HepG2 (cell line): Measurements from ENCODE around the gene GAL3ST3. TPM values are rescaled to one million over a fixed set of nuclear protein-coding genes. Genes with fewer than 3 reads are reported as not detected.

Experiments
- ATRX ChIP-seq: sonication (generic); formaldehyde crosslinking; IDR thresholded peaks from 2 replicates; pipeline ENCODE4 v1.4.0; 2020; ENCODE audit warnings: missing genetic modification reagents, borderline replicate concordance
- ETV5 ChIP-seq: IDR thresholded peaks from 2 replicates; pipeline ENCODE4 v1.6.1; 2018; ENCODE audit warnings: missing biosample characterization, missing genetic modification reagents, inconsistent platforms, borderline replicate concordance
- FOXK1 ChIP-seq: sonication (generic); formaldehyde crosslinking; IDR thresholded peaks from 2 replicates; pipeline ENCODE4 v1.4.0; 2020; ENCODE audit warnings: low read depth, missing genetic modification reagents, borderline replicate concordance
- HDAC2 ChIP-seq: sonication (generic); formaldehyde crosslinking; IDR thresholded peaks from 2 replicates; pipeline ENCODE4 v1.4.0; 2020; ENCODE audit warnings: missing genetic modification reagents
- HMGXB3 ChIP-seq: sonication (generic); formaldehyde crosslinking; IDR thresholded peaks from 2 replicates; pipeline ENCODE4 v1.4.0; 2020; ENCODE audit warnings: missing genetic modification reagents, borderline replicate concordance
- JUNB ChIP-seq: sonication (generic); formaldehyde crosslinking; IDR thresholded peaks from 2 replicates; pipeline ENCODE4 v1.8.0; 2022; ENCODE audit warnings: missing genetic modification reagents, mild to moderate bottlenecking, borderline replicate concordance
- KAT2B ChIP-seq: fragments of 150-350 bp; IDR thresholded peaks from 2 replicates; pipeline ENCODE4 v1.6.1; 2014; ENCODE audit warnings: low read depth, low read length, borderline replicate concordance
- LRRFIP1 ChIP-seq: sonication (generic); formaldehyde crosslinking; conservative IDR thresholded peaks from 2 replicates; pipeline ENCODE4 v1.4.0; 2020; ENCODE audit warnings: missing genetic modification reagents
- NFE2 ChIP-seq: sonication (generic); formaldehyde crosslinking; IDR thresholded peaks from 2 replicates; pipeline ENCODE4 v1.4.0; 2020; ENCODE audit warnings: missing genetic modification reagents
- WIZ ChIP-seq: sonication (generic); formaldehyde crosslinking; IDR thresholded peaks from 2 replicates; pipeline ENCODE4 v1.5.1; 2020; ENCODE audit warnings: mild to moderate bottlenecking, missing genetic modification reagents
- ZBTB8A ChIP-seq: sonication (generic); formaldehyde crosslinking; IDR thresholded peaks from 2 replicates; pipeline ENCODE4 v1.4.0; 2020; ENCODE audit warnings: mild to moderate bottlenecking, low read depth, missing genetic modification reagents, borderline replicate concordance
- ZFP36L2 ChIP-seq: sonication (generic); formaldehyde crosslinking; IDR thresholded peaks from 2 replicates; pipeline ENCODE4 v1.4.0; 2020; ENCODE audit warnings: missing genetic modification reagents
- ZNF296 ChIP-seq: sonication (generic); formaldehyde crosslinking; conservative IDR thresholded peaks from 2 replicates; pipeline ENCODE4 v1.5.0; 2020; ENCODE audit warnings: mild to moderate bottlenecking, missing genetic modification reagents
- ZNF354B ChIP-seq: sonication (generic); formaldehyde crosslinking; IDR thresholded peaks from 2 replicates; pipeline ENCODE4 v1.8.0; 2022; ENCODE audit warnings: mild to moderate bottlenecking, missing genetic modification reagents
- ZNF44 ChIP-seq: sonication (generic); formaldehyde crosslinking; IDR thresholded peaks from 2 replicates; pipeline ENCODE4 v1.5.1; 2020; ENCODE audit warnings: mild to moderate bottlenecking, missing genetic modification reagents
- ZNF446 ChIP-seq: sonication (generic); formaldehyde crosslinking; IDR thresholded peaks from 2 replicates; pipeline ENCODE4 v1.5.0; 2020; ENCODE audit warnings: mild to moderate bottlenecking, missing genetic modification reagents
- ZNF577 ChIP-seq: sonication (generic); formaldehyde crosslinking; IDR thresholded peaks from 2 replicates; pipeline ENCODE4 v1.4.0; 2020; ENCODE audit warnings: mild to moderate bottlenecking, low read depth, missing genetic modification reagents, borderline replicate concordance
- ZNF703 ChIP-seq: sonication (generic); formaldehyde crosslinking; IDR thresholded peaks from 2 replicates; pipeline ENCODE4 v1.5.1; 2020; ENCODE audit warnings: missing genetic modification reagents, mild to moderate bottlenecking, moderate library complexity, borderline replicate concordance
- ZNF710 ChIP-seq: sonication (generic); formaldehyde crosslinking; IDR thresholded peaks from 2 replicates; pipeline ENCODE4 v1.5.0; 2020; ENCODE audit warnings: mild to moderate bottlenecking, missing genetic modification reagents, borderline replicate concordance
- polyA plus RNA-seq, 8 experiments: library from polyadenylated mRNA; depleted of rRNA in 3 of 8; stranded (reverse) in 7 of 8; unstranded in 1 of 8; fragments of >200 nt; fragmentation: Illumina TruSeq in 4 of 8; extraction: Trizol in 4 of 8; gene quantifications; 2 replicates each; pipeline versions ENCODE4 v1.2.1 to v1.2.3, GENCODE V29; 2011 to 2016; ENCODE audit warnings: low read depth in 4 of 8, missing spikeins in 1 of 8, mixed read lengths in 1 of 8; ENCODE audit not compliant: insufficient read depth in 1 of 8
- total RNA-seq, 5 experiments: library from RNA; depleted of rRNA; stranded (reverse); fragments of >200 nt; fragmentation: Illumina TruSeq; extraction: Trizol; gene quantifications; 2 replicates each; pipeline ENCODE4 v1.2.3, GENCODE V29; 2016; ENCODE audit warnings: low read depth in 1 of 5

The GAL3ST3 gene
- total and polyA plus RNA-seq, 2 of the 13 experiments (the other 11 are each of a cell fraction or from before 2014, with no cell fraction given) = not detected

- peak; percentile 60; the same call in 1 of the 2 replicates for TF ChIP-seq JUNB (CRISPR knock-in tag)
- TF ChIP-seq ETV5 (CRISPR knock-in tag) = peak; percentile 91
- TF ChIP-seq HMGXB3 (CRISPR knock-in tag) = peak; percentile 46; the same call in 1 of the 2 replicates
- TF ChIP-seq ZNF296 (CRISPR knock-in tag) = no peak
- no peak for TF ChIP-seq ZNF710
- no peak; the same call in 1 of the 2 replicates for TF ChIP-seq ZNF446
- peak; percentile 94 for TF ChIP-seq ZNF44 (CRISPR knock-in tag)
- no peak for TF ChIP-seq ZNF703 (CRISPR knock-in tag)
- TF ChIP-seq ZNF577 (CRISPR knock-in tag) = no peak
- TF ChIP-seq WIZ = no peak; the same call in 1 of the 2 replicates
- peak; percentile 85 for TF ChIP-seq HDAC2 (CRISPR knock-in tag)
- TF ChIP-seq ZBTB8A = peak; percentile 89
- TF ChIP-seq NFE2 (CRISPR knock-in tag) = no peak
- TF ChIP-seq KAT2B = no peak
- no peak for TF ChIP-seq ZNF354B (CRISPR knock-in tag)
- TF ChIP-seq FOXK1 (CRISPR knock-in tag) = peak; percentile 87; the same call in 1 of the 2 replicates
- 0 out of 2 replicates have a peak, but pooled peaks have one; percentile 57 for TF ChIP-seq ZFP36L2 (CRISPR knock-in tag)
- no peak for TF ChIP-seq ATRX (CRISPR knock-in tag)
- TF ChIP-seq LRRFIP1 = no peak; the same call in 1 of the 2 replicates
Observed at GRCh38 chr11:66001942-66002647, 46.9 kb downstream of the GAL3ST3 start, which contains the start of the genes BANF1 and EIF1AD (continued).
